ENCODE measurements around the gene SALL1. TPM values are rescaled to one million over a fixed set of nuclear protein-coding genes. Genes with fewer than 3 reads are reported as not detected.

SALL1 gene
- total and polyA plus RNA-seq, 7 donors, result not detected

- DNase-seq, result no peak
- 4 to 5% (median 4%) methylated on average over 52 to 53 of the region's 53 CpGs for WGBS, 3 donors
Observed at GRCh38 chr16:51150165-51150887, 744 bp downstream of the SALL1 start.

GRCh38 chr16:51149721-51150164 is 1.3 kb downstream of the SALL1 start:
- H3K27ac ChIP-seq, result no peak overlapping the region
- peaks cover 9 to 75% (median 30%) of the 10 kb centered on the region in 3 donors for H3K27me3 ChIP-seq (ENCODE audit: insufficient read depth in 3 of 3, low read length in 2 of 3)
- DNase-seq, result no peak
- no peak for ATAC-seq
- 16 to 20% (median 19%) methylated on average over 29 to 35 of the region's 35 CpGs for WGBS, 3 donors
- H3K36me3 ChIP-seq (ENCODE audit: insufficient read depth in 1 of 2, low read depth in 1 of 2), result no peaks in the 10 kb centered on the region
- H3K4me1 ChIP-seq, result no peaks in the 10 kb centered on the region
- H3K9me3 ChIP-seq, result no peaks in the 10 kb centered on the region
- intact Hi-C loops (cut with DNase I), result no loop called here
- no peak overlapping the region for H3K4me3 ChIP-seq
- TF ChIP-seq CTCF (IDR thresholded peaks at IDR 0.05), result no peak

More at GRCh38 chr16:51150165-51150887, 744 bp downstream of the SALL1 start:
- no peaks in the 10 kb centered on the region for H3K36me3 ChIP-seq (ENCODE audit: insufficient read depth in 1 of 2, low read depth in 1 of 2)
- intact Hi-C loops (cut with DNase I), result no loop called here
- H3K4me3 ChIP-seq, result peak overlapping the region; percentile 58
- H3K4me1 ChIP-seq, result no peaks in the 10 kb centered on the region
- ATAC-seq, result no peak
- H3K27me3 ChIP-seq (ENCODE audit: insufficient read depth in 3 of 3, low read length in 2 of 3), result peaks cover 12 to 81% (median 34%) of the 10 kb centered on the region in 3 donors
- no peak overlapping the region for H3K27ac ChIP-seq
- TF ChIP-seq CTCF (IDR thresholded peaks at IDR 0.05), result no peak
- H3K9me3 ChIP-seq, result no peaks in the 10 kb centered on the region

- ATAC-seq, result no peak
- Histone ChIP-seq H3K27me3 (ENCODE audit: insufficient read depth in 3 of 3, low read length in 2 of 3) (peaks cover 9 to 75% (median 25%) of the 10 kb centered on the region in 3 donors), H3K27ac (no peak overlapping the region), H3K4me3 (no peak overlapping the region), H3K36me3 (ENCODE audit: insufficient read depth in 1 of 2, low read depth in 1 of 2) (no peaks in the 10 kb centered on the region), H3K9me3 (no peaks in the 10 kb centered on the region), H3K4me1 (no peaks in the 10 kb centered on the region)
- WGBS, 3 donors, result 48 to 61% (median 55%) methylated on average over 16 of the region's 16 CpGs
- TF ChIP-seq CTCF (IDR thresholded peaks at IDR 0.05), result no peak
- intact Hi-C loops (cut with DNase I), result no loop called here
- DNase-seq, result no peak
Observed at GRCh38 chr16:51149251-51149661, 1.8 kb downstream of the SALL1 start.

- H3K9me3 ChIP-seq, result no peaks in the 10 kb centered on the region
- H3K27me3 ChIP-seq (ENCODE audit: insufficient read depth in 3 of 3, low read length in 2 of 3), result peaks cover 9 to 74% (median 22%) of the 10 kb centered on the region in 3 donors
- intact Hi-C loops (cut with DNase I), result no loop called here
- no peak for DNase-seq
- ATAC-seq, result no peak
- no peak overlapping the region for H3K4me3 ChIP-seq
- no peak overlapping the region for H3K27ac ChIP-seq
- no peaks in the 10 kb centered on the region for H3K36me3 ChIP-seq (ENCODE audit: insufficient read depth in 1 of 2, low read depth in 1 of 2)
- no peaks in the 10 kb centered on the region for H3K4me1 ChIP-seq
- no peak for TF ChIP-seq CTCF (IDR thresholded peaks at IDR 0.05)
- 74 to 82% (median 81%) methylated on average over 2 of the region's 2 CpGs for WGBS, 3 donors
Observed at GRCh38 chr16:51148678-51149228, 2.3 kb downstream of the SALL1 start.
